ENCODE measurements around the gene FBXO47.
"Not testable (repeated sequence)": the region's sequence is repeated elsewhere in the genome, so short reads cannot be mapped to it uniquely, and the experiment has no call there.

The FBXO47 gene

GRCh38 chr17:38940404-38940803 is 26.8 kb downstream of the FBXO47 start:
- no peak overlapping the region for H3K4me3 ChIP-seq (ENCODE audit: low read length)
- no peak overlapping the region for H3K27ac ChIP-seq (ENCODE audit: low read depth, low read length)
- WGBS (ENCODE audit: extremely low coverage, insufficient coverage, low lambda C conversion rate), result no CpG with 5 or more reads among the region's 1 CpG
- H4K5ac ChIP-seq (ENCODE audit: low read length), result no peak overlapping the region
- no peak overlapping the region for H2BK120ac ChIP-seq (ENCODE audit: low read depth, low read length)
- no peak overlapping the region for H3K56ac ChIP-seq (ENCODE audit: low read length)
- H3K23ac ChIP-seq (ENCODE audit: low read length), result no peak overlapping the region
- H3K27me3 ChIP-seq (ENCODE audit: insufficient read depth, low read length, poor library complexity), result no peaks in the 10 kb centered on the region
- no peak overlapping the region for H3K4ac ChIP-seq (ENCODE audit: low read depth, low read length)
- H3K79me1 ChIP-seq (ENCODE audit: low read length), result no peaks in the 10 kb centered on the region
- no peak overlapping the region for H2AK5ac ChIP-seq (ENCODE audit: low read length)
- H2BK15ac ChIP-seq (replicated peaks; ENCODE audit: low read depth), result no peak overlapping the region
- no peaks in the 10 kb centered on the region for H3K4me1 ChIP-seq (ENCODE audit: control insufficient read depth, low read depth, low read length)
- DNase-seq, result no peak
- H3K18ac ChIP-seq (ENCODE audit: low read length), result no peak overlapping the region
- H2BK5ac ChIP-seq (ENCODE audit: low read length), result no peak overlapping the region
- no peaks in the 10 kb centered on the region for H3K36me3 ChIP-seq (ENCODE audit: control insufficient read depth, insufficient read depth, low read length)
- no peak overlapping the region for H4K8ac ChIP-seq (ENCODE audit: low read depth, low read length)
- no peak overlapping the region for H3K9ac ChIP-seq (ENCODE audit: low read length)
- no peaks in the 10 kb centered on the region for H3K79me2 ChIP-seq (ENCODE audit: control insufficient read depth, insufficient read depth, low read length)
- H3K4me2 ChIP-seq (ENCODE audit: low read length), result no peak overlapping the region

DNA sequence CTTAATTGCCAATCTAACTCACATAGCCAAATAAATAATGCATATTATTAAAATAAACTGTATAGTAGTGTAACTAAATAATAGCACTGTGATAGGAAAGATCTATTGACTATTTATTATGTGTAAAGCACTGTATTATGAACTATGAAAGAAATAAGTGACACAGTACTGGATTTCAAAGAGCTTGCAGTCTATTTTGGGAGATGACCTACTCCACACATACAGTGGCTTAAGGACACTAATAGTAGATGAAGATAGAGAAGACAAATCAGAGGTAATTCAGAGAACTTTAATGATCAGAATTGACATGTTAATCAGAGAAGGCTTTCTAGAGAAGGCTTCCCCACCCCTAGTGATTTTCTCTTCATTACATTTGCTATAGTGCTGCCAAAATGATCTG is 27.2 kb downstream of the FBXO47 start:
- no peak overlapping the region for H2BK120ac ChIP-seq (ENCODE audit: low read depth, low read length)
- no peak overlapping the region for H3K56ac ChIP-seq (ENCODE audit: low read length)
- no peak overlapping the region for H3K18ac ChIP-seq (ENCODE audit: low read length)
- H3K23ac ChIP-seq (ENCODE audit: low read length), result no peak overlapping the region
- no peak overlapping the region for H4K8ac ChIP-seq (ENCODE audit: low read depth, low read length)
- no peak overlapping the region for H2AK5ac ChIP-seq (ENCODE audit: low read length)
- H2BK15ac ChIP-seq (replicated peaks; ENCODE audit: low read depth), result no peak overlapping the region
- no peaks in the 10 kb centered on the region for H3K27me3 ChIP-seq (ENCODE audit: insufficient read depth, low read length, poor library complexity)
- H3K4me3 ChIP-seq (ENCODE audit: low read length), result no peak overlapping the region
- H3K79me2 ChIP-seq (ENCODE audit: control insufficient read depth, insufficient read depth, low read length), result no peaks in the 10 kb centered on the region
- no peak overlapping the region for H3K4ac ChIP-seq (ENCODE audit: low read depth, low read length)
- no peak overlapping the region for H4K5ac ChIP-seq (ENCODE audit: low read length)
- no peak overlapping the region for H3K4me2 ChIP-seq (ENCODE audit: low read length)
- H3K4me1 ChIP-seq (ENCODE audit: control insufficient read depth, low read depth, low read length), result no peaks in the 10 kb centered on the region
- no peak for DNase-seq
- no peaks in the 10 kb centered on the region for H3K79me1 ChIP-seq (ENCODE audit: low read length)
- H3K9ac ChIP-seq (ENCODE audit: low read length), result no peak overlapping the region
- H3K36me3 ChIP-seq (ENCODE audit: control insufficient read depth, insufficient read depth, low read length), result no peaks in the 10 kb centered on the region
- no peak overlapping the region for H3K27ac ChIP-seq (ENCODE audit: low read depth, low read length)
- H2BK5ac ChIP-seq (ENCODE audit: low read length), result no peak overlapping the region

- not testable (repeated sequence) for H2AK5ac ChIP-seq (ENCODE audit: low read length); H3K4me1 ChIP-seq (ENCODE audit: control insufficient read depth, low read depth, low read length); H4K8ac ChIP-seq (ENCODE audit: low read depth, low read length); H3K27me3 ChIP-seq (ENCODE audit: insufficient read depth, low read length, poor library complexity); H2BK120ac ChIP-seq (ENCODE audit: low read depth, low read length); DNase-seq; H2BK5ac ChIP-seq (ENCODE audit: low read length); H3K23ac ChIP-seq (ENCODE audit: low read length); H3K36me3 ChIP-seq (ENCODE audit: control insufficient read depth, insufficient read depth, low read length); H4K5ac ChIP-seq (ENCODE audit: low read length); H3K4me2 ChIP-seq (ENCODE audit: low read length); H3K18ac ChIP-seq (ENCODE audit: low read length); H3K4me3 ChIP-seq (ENCODE audit: low read length); H3K27ac ChIP-seq (ENCODE audit: low read depth, low read length); H3K4ac ChIP-seq (ENCODE audit: low read depth, low read length); H2BK15ac ChIP-seq (replicated peaks; ENCODE audit: low read depth); H3K56ac ChIP-seq (ENCODE audit: low read length); H3K9ac ChIP-seq (ENCODE audit: low read length); H3K79me1 ChIP-seq (ENCODE audit: low read length); H3K79me2 ChIP-seq (ENCODE audit: control insufficient read depth, insufficient read depth, low read length)
- no CpG with 5 or more reads among the region's 9 CpGs for WGBS (ENCODE audit: extremely low coverage, insufficient coverage, low lambda C conversion rate)
Observed at GRCh38 chr17:38933962-38934361, 33.2 kb downstream of the FBXO47 start.

- not testable (repeated sequence) for H3K18ac ChIP-seq (ENCODE audit: low read length); H3K4ac ChIP-seq (ENCODE audit: low read depth, low read length); H2BK15ac ChIP-seq (replicated peaks; ENCODE audit: low read depth); H3K4me1 ChIP-seq (ENCODE audit: control insufficient read depth, low read depth, low read length); H3K79me1 ChIP-seq (ENCODE audit: low read length); H3K23ac ChIP-seq (ENCODE audit: low read length); H3K79me2 ChIP-seq (ENCODE audit: control insufficient read depth, insufficient read depth, low read length); H4K5ac ChIP-seq (ENCODE audit: low read length); H2BK120ac ChIP-seq (ENCODE audit: low read depth, low read length); H3K9ac ChIP-seq (ENCODE audit: low read length); H3K56ac ChIP-seq (ENCODE audit: low read length); H2AK5ac ChIP-seq (ENCODE audit: low read length); H3K4me3 ChIP-seq (ENCODE audit: low read length); H3K4me2 ChIP-seq (ENCODE audit: low read length); H3K27me3 ChIP-seq (ENCODE audit: insufficient read depth, low read length, poor library complexity); H2BK5ac ChIP-seq (ENCODE audit: low read length); H4K8ac ChIP-seq (ENCODE audit: low read depth, low read length); H3K27ac ChIP-seq (ENCODE audit: low read depth, low read length); H3K36me3 ChIP-seq (ENCODE audit: control insufficient read depth, insufficient read depth, low read length); DNase-seq
- no CpG with 5 or more reads among the region's 36 CpGs for WGBS (ENCODE audit: extremely low coverage, insufficient coverage, low lambda C conversion rate)
Observed at GRCh38 chr17:38930782-38931181, 36.4 kb downstream of the FBXO47 start.

- H3K36me3 ChIP-seq (ENCODE audit: control insufficient read depth, insufficient read depth, low read length), result no peaks in the 10 kb centered on the region
- peaks cover 2% of the 10 kb centered on the region for H3K4me1 ChIP-seq (ENCODE audit: control insufficient read depth, low read depth, low read length)
- H3K18ac ChIP-seq (ENCODE audit: low read length), result no peak overlapping the region
- H2BK5ac ChIP-seq (ENCODE audit: low read length), result no peak overlapping the region
- H2BK120ac ChIP-seq (ENCODE audit: low read depth, low read length), result no peak overlapping the region
- H3K27me3 ChIP-seq (ENCODE audit: insufficient read depth, low read length, poor library complexity), result no peaks in the 10 kb centered on the region
- no peak overlapping the region for H4K8ac ChIP-seq (ENCODE audit: low read depth, low read length)
- no peak for DNase-seq
- no peak overlapping the region for H3K9ac ChIP-seq (ENCODE audit: low read length)
- H3K4me2 ChIP-seq (ENCODE audit: low read length), result no peak overlapping the region
- H3K79me2 ChIP-seq (ENCODE audit: control insufficient read depth, insufficient read depth, low read length), result no peaks in the 10 kb centered on the region
- H2AK5ac ChIP-seq (ENCODE audit: low read length), result no peak overlapping the region
- H3K4ac ChIP-seq (ENCODE audit: low read depth, low read length), result no peak overlapping the region
- H3K56ac ChIP-seq (ENCODE audit: low read length), result no peak overlapping the region
- H3K27ac ChIP-seq (ENCODE audit: low read depth, low read length), result no peak overlapping the region
- no peak overlapping the region for H4K5ac ChIP-seq (ENCODE audit: low read length)
- no peak overlapping the region for H3K23ac ChIP-seq (ENCODE audit: low read length)
- H3K79me1 ChIP-seq (ENCODE audit: low read length), result no peaks in the 10 kb centered on the region
- H3K4me3 ChIP-seq (ENCODE audit: low read length), result no peak overlapping the region
- H2BK15ac ChIP-seq (replicated peaks; ENCODE audit: low read depth), result no peak overlapping the region
- WGBS (ENCODE audit: extremely low coverage, insufficient coverage, low lambda C conversion rate), result no CpG with 5 or more reads among the region's 2 CpGs
Observed at GRCh38 chr17:38926293-38927070, 40.7 kb downstream of the FBXO47 start.
